ENCODE measurements around the gene GRIA3. TPM values are rescaled to one million over a fixed set of nuclear protein-coding genes. Genes with fewer than 3 reads are reported as not detected.

The GRIA3 gene
- polyA plus RNA-seq, 1 of the 3 experiments (the other 2 are of a cell fraction): 0.15 TPM

DNA sequence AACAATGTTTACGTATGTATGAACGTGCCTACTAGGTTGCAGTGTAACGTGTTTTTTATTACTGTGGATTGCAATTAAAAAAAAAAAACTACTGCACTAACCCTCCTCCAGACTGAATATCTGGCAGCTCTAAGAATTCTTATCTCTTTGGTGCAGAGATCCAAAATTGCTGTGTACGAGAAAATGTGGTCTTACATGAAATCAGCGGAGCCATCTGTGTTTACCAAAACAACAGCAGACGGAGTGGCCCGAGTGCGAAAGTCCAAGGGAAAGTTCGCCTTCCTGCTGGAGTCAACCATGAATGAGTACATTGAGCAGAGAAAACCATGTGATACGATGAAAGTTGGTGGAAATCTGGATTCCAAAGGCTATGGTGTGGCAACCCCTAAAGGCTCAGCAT is 280.6 kb downstream of the GRIA3 start:
- no peak overlapping the region for H3K9ac ChIP-seq
- H3F3A ChIP-seq (replicated peaks; ENCODE audit: insufficient read depth): no peaks in the 10 kb centered on the region
- ChIA-PET POLR2A (no interaction called here), CTCF (no interaction called here)
- 21% methylated on average over 10 of the region's 10 CpGs for WGBS (ENCODE audit: low lambda C conversion rate)
- no peak overlapping the region for H3K4me2 ChIP-seq
- H3K79me2 ChIP-seq (ENCODE audit: insufficient read depth): no peaks in the 10 kb centered on the region
- DNase-seq: no peak
- no peaks in the 10 kb centered on the region for H3K36me3 ChIP-seq (replicated peaks in 1 of 2; ENCODE audit: control insufficient read depth in 1 of 2, insufficient read depth in 2 of 2, low read length in 1 of 2)
- H3K9me2 ChIP-seq: no peaks in the 10 kb centered on the region
- H2AFZ ChIP-seq (ENCODE audit: low read depth): no peak overlapping the region
- H3K27ac ChIP-seq (ENCODE audit: low read depth in 2 of 2, low read length in 1 of 2): no peak overlapping the region
- no peaks in the 10 kb centered on the region for H3K27me3 ChIP-seq (ENCODE audit: insufficient read depth)
- H3K4me1 ChIP-seq (ENCODE audit: control insufficient read depth in 1 of 2, insufficient read depth in 2 of 2, low read depth in 1 of 2, low read length in 1 of 2): no peaks in the 10 kb centered on the region
- TF ChIP-seq MEF2A (IDR thresholded peaks at IDR 0.05; ENCODE audit: borderline replicate concordance, low read depth) (no peak), GABPA (IDR thresholded peaks at IDR 0.05; ENCODE audit: low read depth) (no peak), TEAD4 (IDR thresholded peaks at IDR 0.05; ENCODE audit: borderline replicate concordance, insufficient read depth) (no peak), FOXJ3 (CRISPR knock-in tag; IDR thresholded peaks at IDR 0.05) (no peak), GATA2 (CRISPR knock-in tag; IDR thresholded peaks at IDR 0.05) (no peak), NFIC (IDR thresholded peaks at IDR 0.05; ENCODE audit: borderline replicate concordance) (no peak), EZH2phosphoT487 (IDR thresholded peaks at IDR 0.05; ENCODE audit: borderline replicate concordance, low read depth) (no peak), FOSL2 (IDR thresholded peaks at IDR 0.05; ENCODE audit: borderline replicate concordance, low read depth) (no peak), TAF1 (IDR thresholded peaks at IDR 0.05; ENCODE audit: borderline replicate concordance, low read depth, low read length) (no peak), POLR2AphosphoS5 (IDR thresholded peaks at IDR 0.05; ENCODE audit: low read depth, low read length) (no peak), FOXM1 (IDR thresholded peaks at IDR 0.05; ENCODE audit: low read depth) (no peak), ELF1 (IDR thresholded peaks at IDR 0.05) (no peak), TCF12 (IDR thresholded peaks at IDR 0.05) (no peak), NRF1 (IDR thresholded peaks at IDR 0.05; ENCODE audit: low read depth, low read length) (no peak), SIN3A (IDR thresholded peaks at IDR 0.05; ENCODE audit: borderline replicate concordance, low read depth, low read length) (no peak), YY1 (IDR thresholded peaks at IDR 0.05; ENCODE audit: low read depth) (no peak)
- TF ChIP-seq, protein P1, sequence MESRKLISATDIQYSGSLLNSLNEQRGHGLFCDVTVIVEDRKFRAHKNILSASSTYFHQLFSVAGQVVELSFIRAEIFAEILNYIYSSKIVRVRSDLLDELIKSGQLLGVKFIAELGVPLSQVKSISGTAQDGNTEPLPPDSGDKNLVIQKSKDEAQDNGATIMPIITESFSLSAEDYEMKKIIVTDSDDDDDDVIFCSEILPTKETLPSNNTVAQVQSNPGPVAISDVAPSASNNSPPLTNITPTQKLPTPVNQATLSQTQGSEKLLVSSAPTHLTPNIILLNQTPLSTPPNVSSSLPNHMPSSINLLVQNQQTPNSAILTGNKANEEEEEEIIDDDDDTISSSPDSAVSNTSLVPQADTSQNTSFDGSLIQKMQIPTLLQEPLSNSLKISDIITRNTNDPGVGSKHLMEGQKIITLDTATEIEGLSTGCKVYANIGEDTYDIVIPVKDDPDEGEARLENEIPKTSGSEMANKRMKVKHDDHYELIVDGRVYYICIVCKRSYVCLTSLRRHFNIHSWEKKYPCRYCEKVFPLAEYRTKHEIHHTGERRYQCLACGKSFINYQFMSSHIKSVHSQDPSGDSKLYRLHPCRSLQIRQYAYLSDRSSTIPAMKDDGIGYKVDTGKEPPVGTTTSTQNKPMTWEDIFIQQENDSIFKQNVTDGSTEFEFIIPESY (IDR thresholded peaks at IDR 0.05; ENCODE audit: borderline replicate concordance, low read depth): no peak
- TF ChIP-seq, protein P2, sequence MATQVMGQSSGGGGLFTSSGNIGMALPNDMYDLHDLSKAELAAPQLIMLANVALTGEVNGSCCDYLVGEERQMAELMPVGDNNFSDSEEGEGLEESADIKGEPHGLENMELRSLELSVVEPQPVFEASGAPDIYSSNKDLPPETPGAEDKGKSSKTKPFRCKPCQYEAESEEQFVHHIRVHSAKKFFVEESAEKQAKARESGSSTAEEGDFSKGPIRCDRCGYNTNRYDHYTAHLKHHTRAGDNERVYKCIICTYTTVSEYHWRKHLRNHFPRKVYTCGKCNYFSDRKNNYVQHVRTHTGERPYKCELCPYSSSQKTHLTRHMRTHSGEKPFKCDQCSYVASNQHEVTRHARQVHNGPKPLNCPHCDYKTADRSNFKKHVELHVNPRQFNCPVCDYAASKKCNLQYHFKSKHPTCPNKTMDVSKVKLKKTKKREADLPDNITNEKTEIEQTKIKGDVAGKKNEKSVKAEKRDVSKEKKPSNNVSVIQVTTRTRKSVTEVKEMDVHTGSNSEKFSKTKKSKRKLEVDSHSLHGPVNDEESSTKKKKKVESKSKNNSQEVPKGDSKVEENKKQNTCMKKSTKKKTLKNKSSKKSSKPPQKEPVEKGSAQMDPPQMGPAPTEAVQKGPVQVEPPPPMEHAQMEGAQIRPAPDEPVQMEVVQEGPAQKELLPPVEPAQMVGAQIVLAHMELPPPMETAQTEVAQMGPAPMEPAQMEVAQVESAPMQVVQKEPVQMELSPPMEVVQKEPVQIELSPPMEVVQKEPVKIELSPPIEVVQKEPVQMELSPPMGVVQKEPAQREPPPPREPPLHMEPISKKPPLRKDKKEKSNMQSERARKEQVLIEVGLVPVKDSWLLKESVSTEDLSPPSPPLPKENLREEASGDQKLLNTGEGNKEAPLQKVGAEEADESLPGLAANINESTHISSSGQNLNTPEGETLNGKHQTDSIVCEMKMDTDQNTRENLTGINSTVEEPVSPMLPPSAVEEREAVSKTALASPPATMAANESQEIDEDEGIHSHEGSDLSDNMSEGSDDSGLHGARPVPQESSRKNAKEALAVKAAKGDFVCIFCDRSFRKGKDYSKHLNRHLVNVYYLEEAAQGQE (IDR thresholded peaks at IDR 0.05; ENCODE audit: low read depth, low read length): no peak
- TF ChIP-seq, protein P3, sequence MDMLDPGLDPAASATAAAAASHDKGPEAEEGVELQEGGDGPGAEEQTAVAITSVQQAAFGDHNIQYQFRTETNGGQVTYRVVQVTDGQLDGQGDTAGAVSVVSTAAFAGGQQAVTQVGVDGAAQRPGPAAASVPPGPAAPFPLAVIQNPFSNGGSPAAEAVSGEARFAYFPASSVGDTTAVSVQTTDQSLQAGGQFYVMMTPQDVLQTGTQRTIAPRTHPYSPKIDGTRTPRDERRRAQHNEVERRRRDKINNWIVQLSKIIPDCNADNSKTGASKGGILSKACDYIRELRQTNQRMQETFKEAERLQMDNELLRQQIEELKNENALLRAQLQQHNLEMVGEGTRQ (IDR thresholded peaks at IDR 0.05; ENCODE audit: borderline replicate concordance, low read depth, low read length): no peak
- H4K20me1 ChIP-seq (ENCODE audit: insufficient read depth): no peaks in the 10 kb centered on the region
- no peak overlapping the region for H3K4me3 ChIP-seq (ENCODE audit: low read depth in 2 of 2, low read length in 1 of 2)
- H3K9me3 ChIP-seq: no peaks in the 10 kb centered on the region
